DOHH2 (cell line): ENCODE measurements around the gene RFC4.
A peak's percentile ranks its signal among the peaks of the same experiment; 100 is the strongest.

Experiments
- H3F3A ChIP-seq: fragments of 200-600 bp; sonication (generic), shearing (Covaris generic); 2 replicates; pipeline ENCODE4 v1.6.0; 2016; ENCODE audit warnings: antibody characterized with exemption, mild to moderate bottlenecking; ENCODE audit not compliant: control insufficient read depth, insufficient read depth
- H3K27ac ChIP-seq: fragments of 200-600 bp; sonication (generic); 2 replicates; pipeline ENCODE4 v1.5.1; 2014; ENCODE audit warnings: low read depth, mild to moderate bottlenecking, low read length, moderate library complexity
- H3K27me3 ChIP-seq: fragments of 200-600 bp; sonication (generic); 2 replicates; pipeline ENCODE4 v1.6.1; 2014; ENCODE audit warnings: mild to moderate bottlenecking, low read length, mixed read lengths; ENCODE audit not compliant: control insufficient read depth
- H3K36me3 ChIP-seq: fragments of 200-600 bp; sonication (generic); 2 replicates; pipeline ENCODE4 v1.6.1; 2014; ENCODE audit warnings: mild to moderate bottlenecking, low read length, moderate library complexity, mixed read lengths; ENCODE audit not compliant: control insufficient read depth
- H3K4me1 ChIP-seq: fragments of 200-600 bp; sonication (generic); 2 replicates; pipeline ENCODE4 v1.6.1; 2014; ENCODE audit warnings: mild to moderate bottlenecking, low read length, mixed read lengths; ENCODE audit not compliant: control insufficient read depth
- H3K4me2 ChIP-seq: fragments of 200-600 bp; sonication (generic); 2 replicates; pipeline ENCODE4 v1.6.0; 2014; ENCODE audit warnings: mild to moderate bottlenecking, low read length, moderate library complexity
- H3K4me3 ChIP-seq: fragments of 200-600 bp; sonication (generic); 2 replicates; pipeline ENCODE4 v1.5.1; 2014; ENCODE audit warnings: mild to moderate bottlenecking, low read length, mixed read lengths
- H3K79me2 ChIP-seq: fragments of 200-600 bp; sonication (generic); 2 replicates; pipeline ENCODE4 v1.6.1; 2014; ENCODE audit warnings: mild to moderate bottlenecking, low read length, mixed read lengths; ENCODE audit not compliant: control insufficient read depth
- H3K9me2 ChIP-seq: fragments of 200-600 bp; sonication (generic); replicated peaks from 2 replicates; pipeline ENCODE4 v1.6.1; 2014; ENCODE audit warnings: mild to moderate bottlenecking, low read length, mixed read lengths; ENCODE audit not compliant: control insufficient read depth
- H3K9me3 ChIP-seq: fragments of 200-600 bp; sonication (generic); 2 replicates; pipeline ENCODE4 v1.6.1; 2014; ENCODE audit warnings: antibody characterized with exemption, low read length, mixed read lengths; ENCODE audit not compliant: control insufficient read depth, insufficient read depth
- H4K20me1 ChIP-seq: fragments of 200-600 bp; sonication (generic); 2 replicates; pipeline ENCODE4 v1.6.0; 2014; ENCODE audit warnings: low read depth, mild to moderate bottlenecking, antibody characterized with exemption, low read length, moderate library complexity; ENCODE audit not compliant: control insufficient read depth, insufficient read depth
- EZH2phosphoT487 ChIP-seq: fragments of 200-600 bp; sonication (generic); IDR thresholded peaks from 2 replicates; pipeline ENCODE4 v1.6.1; 2017; ENCODE audit warnings: borderline replicate concordance, mild to moderate bottlenecking, antibody characterized with exemption, low read length, moderate library complexity, mixed read lengths
- TF ChIP-seq, protein P1 (sequence below): fragments of 200-600 bp; sonication (generic); IDR thresholded peaks from one replicate; pipeline ENCODE4 v1.5.1; 2014; ENCODE audit warnings: antibody characterized with exemption, mild to moderate bottlenecking, low read depth, low read length; ENCODE audit not compliant: poor library complexity, severe bottlenecking

Gene RFC4

GRCh38 chr3:186783058-186783730, 23.1 kb downstream of the RFC4 start, which contains the start of gene EIF4A2:
EIF4A2 (plus strand) TSS chr3:186783577; CDS start chr3:186783611, 34 bp downstream.
- peak within 1 kb of the TSS; percentile 89 for H3K4me2 ChIP-seq
- H3K36me3 ChIP-seq = peaks cover 56% of the 10 kb centered on the region
- H4K20me1 ChIP-seq = peaks cover 45% of the 10 kb centered on the region
- peak within 1 kb of the TSS; percentile 94 for H3K4me3 ChIP-seq
- H3K4me1 ChIP-seq = peaks cover 46% of the 10 kb centered on the region
- peak within 1 kb of the TSS; percentile 94 for H3K27ac ChIP-seq
- peaks cover 62% of the 10 kb centered on the region for H3K79me2 ChIP-seq
- TF ChIP-seq EZH2phosphoT487 = no peak
- TF ChIP-seq, protein P1, sequence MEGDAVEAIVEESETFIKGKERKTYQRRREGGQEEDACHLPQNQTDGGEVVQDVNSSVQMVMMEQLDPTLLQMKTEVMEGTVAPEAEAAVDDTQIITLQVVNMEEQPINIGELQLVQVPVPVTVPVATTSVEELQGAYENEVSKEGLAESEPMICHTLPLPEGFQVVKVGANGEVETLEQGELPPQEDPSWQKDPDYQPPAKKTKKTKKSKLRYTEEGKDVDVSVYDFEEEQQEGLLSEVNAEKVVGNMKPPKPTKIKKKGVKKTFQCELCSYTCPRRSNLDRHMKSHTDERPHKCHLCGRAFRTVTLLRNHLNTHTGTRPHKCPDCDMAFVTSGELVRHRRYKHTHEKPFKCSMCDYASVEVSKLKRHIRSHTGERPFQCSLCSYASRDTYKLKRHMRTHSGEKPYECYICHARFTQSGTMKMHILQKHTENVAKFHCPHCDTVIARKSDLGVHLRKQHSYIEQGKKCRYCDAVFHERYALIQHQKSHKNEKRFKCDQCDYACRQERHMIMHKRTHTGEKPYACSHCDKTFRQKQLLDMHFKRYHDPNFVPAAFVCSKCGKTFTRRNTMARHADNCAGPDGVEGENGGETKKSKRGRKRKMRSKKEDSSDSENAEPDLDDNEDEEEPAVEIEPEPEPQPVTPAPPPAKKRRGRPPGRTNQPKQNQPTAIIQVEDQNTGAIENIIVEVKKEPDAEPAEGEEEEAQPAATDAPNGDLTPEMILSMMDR = no peak
- no peaks in the 10 kb centered on the region for H3K9me2 ChIP-seq
- peaks cover 64% of the 10 kb centered on the region for H3F3A ChIP-seq
- H3K9me3 ChIP-seq = no peaks in the 10 kb centered on the region
- peaks cover 3% of the 10 kb centered on the region; the same call in 1 of the 2 replicates for H3K27me3 ChIP-seq

DNA sequence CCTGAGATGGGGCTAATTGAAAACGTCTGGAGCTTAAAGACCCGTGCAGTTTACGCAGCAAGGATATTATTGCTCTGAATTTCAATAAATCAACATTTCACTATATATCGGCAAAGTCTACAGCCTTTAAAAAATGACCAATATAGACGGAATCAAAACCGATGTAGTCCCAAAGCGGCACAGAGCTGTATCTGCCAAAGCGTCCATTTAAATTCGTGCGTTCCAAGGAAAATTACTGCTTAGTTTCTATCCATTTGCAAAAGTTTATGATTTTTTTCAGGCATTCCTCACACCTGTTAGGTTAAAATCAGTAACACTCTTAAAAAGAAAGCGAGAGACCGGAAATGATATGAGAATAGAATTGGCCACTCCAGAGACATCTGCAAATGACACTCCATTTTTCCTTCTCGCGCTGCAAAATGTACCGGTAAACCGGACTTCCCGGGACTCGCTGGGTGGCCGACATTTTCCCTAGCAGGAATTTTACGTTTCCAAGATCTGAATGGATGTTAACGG, 23.7 kb downstream of the RFC4 start:
- peak overlapping the region; percentile 94 for H3K4me3 ChIP-seq
- H3K79me2 ChIP-seq = peaks cover 57% of the 10 kb centered on the region
- H3K27me3 ChIP-seq = peaks cover 3% of the 10 kb centered on the region; the same call in 1 of the 2 replicates
- no peaks in the 10 kb centered on the region for H3K9me3 ChIP-seq
- peaks cover 58% of the 10 kb centered on the region for H3F3A ChIP-seq
- peak overlapping the region; percentile 94 for H3K27ac ChIP-seq
- peak overlapping the region; percentile 89 for H3K4me2 ChIP-seq
- peaks cover 41% of the 10 kb centered on the region for H3K4me1 ChIP-seq
- peaks cover 50% of the 10 kb centered on the region for H3K36me3 ChIP-seq
- TF ChIP-seq, protein P1 = no peak
- no peak for TF ChIP-seq EZH2phosphoT487
- H3K9me2 ChIP-seq = no peaks in the 10 kb centered on the region
- H4K20me1 ChIP-seq = peaks cover 39% of the 10 kb centered on the region

DNA sequence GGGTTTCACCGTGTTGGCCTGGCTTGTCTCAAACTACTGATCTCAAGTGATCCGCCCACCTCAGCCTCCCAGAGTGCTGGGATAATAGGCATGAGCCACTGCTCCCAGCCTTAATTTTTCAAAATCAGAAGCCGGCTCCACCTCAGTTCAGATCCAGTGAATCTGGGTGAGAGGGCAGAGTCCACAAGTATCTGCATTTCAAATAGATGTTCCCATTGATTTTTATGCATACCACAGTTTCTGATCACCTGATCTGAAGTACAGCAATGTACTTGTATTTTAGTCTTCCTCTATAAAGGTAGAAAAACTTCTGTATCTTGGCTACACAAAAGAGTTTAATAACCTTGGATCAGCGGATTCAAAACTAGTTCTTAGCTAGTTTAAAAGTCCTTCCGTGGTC, 27.1 kb downstream of the RFC4 start:
- Histone ChIP-seq H3K27me3 (peaks cover 3% of the 10 kb centered on the region; the same call in 1 of the 2 replicates), H3K4me2 (no peak overlapping the region), H4K20me1 (peaks cover 7% of the 10 kb centered on the region), H3F3A (peaks cover 24% of the 10 kb centered on the region), H3K79me2 (peaks cover 23% of the 10 kb centered on the region), H3K4me3 (no peak overlapping the region), H3K9me2 (no peaks in the 10 kb centered on the region), H3K36me3 (peaks cover 16% of the 10 kb centered on the region), H3K9me3 (no peaks in the 10 kb centered on the region), H3K4me1 (peaks cover 22% of the 10 kb centered on the region), H3K27ac (no peak overlapping the region)
- TF ChIP-seq, protein P1 = no peak
- TF ChIP-seq EZH2phosphoT487 = no peak
